Neural progenitor cell (in vitro differentiated cells): ENCODE measurements around the gene MAD1L1. TPM values are rescaled to one million over a fixed set of nuclear protein-coding genes. Genes with fewer than 3 reads are reported as not detected.
A peak's percentile ranks its signal among the peaks of the same experiment; 100 is the strongest.

Source experiments
- DNase-seq: peaks from one replicate; pipeline ENCODE4 v3.0.0-alpha.2; 2016; ENCODE audit warnings: low spot score
- H2AFZ ChIP-seq: fragments of 200-600 bp; sonication (generic); replicated peaks from 2 replicates; pipeline ENCODE4 v1.6.1; 2016; ENCODE audit warnings: antibody characterized with exemption
- H3F3A ChIP-seq: fragments of 200-600 bp; sonication (generic); 2 replicates; pipeline ENCODE4 v1.6.1; 2016; ENCODE audit warnings: antibody characterized with exemption, low read depth
- H3K27ac ChIP-seq: fragments of 200-600 bp; sonication (generic); 2 replicates; pipeline ENCODE4 v1.5.1; 2016; ENCODE audit warnings: mild to moderate bottlenecking
- H3K27me3 ChIP-seq: fragments of 200-600 bp; sonication (generic); 2 replicates; pipeline ENCODE4 v1.6.1; 2016; ENCODE audit warnings: mild to moderate bottlenecking, moderate library complexity
- H3K36me3 ChIP-seq: fragments of 200-600 bp; sonication (generic); 2 replicates; pipeline ENCODE4 v1.5.1; 2016
- H3K4me1 ChIP-seq: fragments of 200-600 bp; sonication (generic); 2 replicates; pipeline ENCODE4 v1.6.1; 2016; ENCODE audit warnings: mixed run types
- H3K4me2 ChIP-seq: fragments of 200-600 bp; sonication (generic); 2 replicates; pipeline ENCODE4 v1.6.1; 2016
- H3K4me3 ChIP-seq: fragments of 200-600 bp; sonication (generic); 2 replicates; pipeline ENCODE4 v1.5.1; 2016
- H3K79me2 ChIP-seq: fragments of 200-600 bp; sonication (generic); 2 replicates; pipeline ENCODE4 v1.6.1; 2016; ENCODE audit warnings: low read depth
- H3K9ac ChIP-seq: fragments of 200-600 bp; sonication (generic); 2 replicates; pipeline ENCODE4 v1.6.1; 2016
- H3K9me3 ChIP-seq: fragments of 200-600 bp; sonication (generic); 2 replicates; pipeline ENCODE4 v1.5.1; 2016; ENCODE audit warnings: low read depth
- H4K20me1 ChIP-seq: fragments of 200-600 bp; sonication (generic); 2 replicates; pipeline ENCODE4 v1.6.1; 2016; ENCODE audit warnings: low read depth
- H3K27ac Mint-ChIP-seq: 3 replicates; pipeline ENCODE4 v1.8.0; 2021; ENCODE audit warnings: mixed read lengths
- H3K27me3 Mint-ChIP-seq: 2 replicates; pipeline ENCODE4 v1.8.0; 2022; ENCODE audit warnings: low read depth, mild to moderate bottlenecking, inconsistent platforms, moderate library complexity, mixed read lengths; ENCODE audit not compliant: insufficient read depth
- H3K36me3 Mint-ChIP-seq: 3 replicates; pipeline ENCODE4 v1.8.0; 2021; ENCODE audit warnings: mixed read lengths
- H3K4me1 Mint-ChIP-seq: 3 replicates; pipeline ENCODE4 v1.8.0; 2021; ENCODE audit warnings: mixed read lengths
- H3K4me3 Mint-ChIP-seq: 3 replicates; pipeline ENCODE4 v1.8.0; 2021; ENCODE audit warnings: mild to moderate bottlenecking, moderate library complexity, mixed read lengths
- H3K9me3 Mint-ChIP-seq: 3 replicates; pipeline ENCODE4 v1.8.0; 2020; ENCODE audit warnings: mixed read lengths
- EZH2 ChIP-seq: fragments of 200-600 bp; sonication (generic); IDR thresholded peaks from 2 replicates; pipeline ENCODE4 v1.6.1; 2017; ENCODE audit warnings: antibody characterized with exemption, mild to moderate bottlenecking, moderate library complexity
- EZH2phosphoT487 ChIP-seq: fragments of 200-600 bp; sonication (generic); IDR thresholded peaks from 2 replicates; pipeline ENCODE4 v1.6.1; 2017; ENCODE audit warnings: antibody characterized with exemption
- total RNA-seq: library from RNA; depleted of rRNA; stranded (reverse); fragments of >200 nt; gene quantifications from 2 replicates; pipeline ENCODE4 v1.2.3, GENCODE V29; 2015; ENCODE audit warnings: low replicate concordance
- TF ChIP-seq, protein P1 (sequence below): fragments of 200-600 bp; sonication (generic); IDR thresholded peaks from 2 replicates; pipeline ENCODE4 v1.5.1; 2017; ENCODE audit warnings: antibody characterized with exemption, mild to moderate bottlenecking

The MAD1L1 gene
- total RNA-seq, 1 donor from 2014 or later = 23.7 TPM

DNA sequence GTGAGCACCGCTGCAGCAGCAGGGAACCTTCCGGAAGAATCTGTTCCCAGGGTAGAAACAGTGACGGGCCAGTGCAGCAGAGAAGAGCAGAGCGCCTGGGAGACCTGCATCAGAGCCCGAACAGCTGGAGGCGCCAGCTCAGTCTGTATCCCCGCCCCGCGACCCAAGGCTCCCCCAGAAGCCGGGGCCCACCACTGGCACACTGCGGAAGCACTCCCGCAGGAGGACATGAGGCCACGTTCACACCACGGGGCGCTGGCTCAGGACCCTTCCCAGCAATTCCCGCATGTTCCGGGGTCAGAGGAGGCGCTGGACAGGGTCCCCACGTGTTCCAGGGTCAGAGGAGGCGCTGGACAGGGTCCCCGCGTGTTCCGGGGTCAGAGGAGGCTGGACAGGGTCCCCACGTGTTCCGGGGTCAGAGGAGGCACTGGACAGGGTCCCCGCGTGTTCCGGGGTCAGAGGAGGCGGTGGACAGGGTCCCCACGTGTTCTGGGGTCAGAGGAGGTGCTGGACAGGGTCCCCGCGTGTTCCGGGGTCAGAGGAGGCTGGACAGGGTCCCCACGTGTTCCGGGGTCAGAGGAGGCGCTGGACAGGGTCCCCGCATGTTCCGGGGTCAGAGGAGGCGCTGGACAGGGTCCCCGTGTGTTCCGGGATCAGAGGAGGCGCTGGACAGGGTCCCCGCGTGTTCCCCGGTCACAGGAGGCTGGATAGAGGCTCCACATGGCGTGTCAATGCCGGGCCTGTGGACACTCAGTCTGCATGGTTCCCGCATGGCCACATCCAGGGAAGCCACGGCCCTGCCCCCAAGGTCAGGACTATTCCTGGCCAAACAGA lies 117.6 kb downstream of the MAD1L1 start:
- H3F3A ChIP-seq = no peaks in the 10 kb centered on the region
- no peaks in the 10 kb centered on the region for H3K27me3 ChIP-seq
- peaks cover 20% of the 10 kb centered on the region for H3K4me1 ChIP-seq
- Mint-ChIP-seq H3K9me3 (no peaks in the 10 kb centered on the region), H3K4me3 (no peak overlapping the region), H3K27me3 (peaks cover 8% of the 10 kb centered on the region), H3K4me1 (peaks cover 46% of the 10 kb centered on the region), H3K27ac (no peak overlapping the region), H3K36me3 (peaks cover 8% of the 10 kb centered on the region)
- no peak for DNase-seq
- H3K9ac ChIP-seq = no peak overlapping the region
- H2AFZ ChIP-seq = no peak overlapping the region
- no peaks in the 10 kb centered on the region for H3K79me2 ChIP-seq
- H4K20me1 ChIP-seq = peaks cover 6% of the 10 kb centered on the region
- H3K4me2 ChIP-seq = no peak overlapping the region
- TF ChIP-seq EZH2 (no peak), EZH2phosphoT487 (no peak)
- TF ChIP-seq, protein P1, sequence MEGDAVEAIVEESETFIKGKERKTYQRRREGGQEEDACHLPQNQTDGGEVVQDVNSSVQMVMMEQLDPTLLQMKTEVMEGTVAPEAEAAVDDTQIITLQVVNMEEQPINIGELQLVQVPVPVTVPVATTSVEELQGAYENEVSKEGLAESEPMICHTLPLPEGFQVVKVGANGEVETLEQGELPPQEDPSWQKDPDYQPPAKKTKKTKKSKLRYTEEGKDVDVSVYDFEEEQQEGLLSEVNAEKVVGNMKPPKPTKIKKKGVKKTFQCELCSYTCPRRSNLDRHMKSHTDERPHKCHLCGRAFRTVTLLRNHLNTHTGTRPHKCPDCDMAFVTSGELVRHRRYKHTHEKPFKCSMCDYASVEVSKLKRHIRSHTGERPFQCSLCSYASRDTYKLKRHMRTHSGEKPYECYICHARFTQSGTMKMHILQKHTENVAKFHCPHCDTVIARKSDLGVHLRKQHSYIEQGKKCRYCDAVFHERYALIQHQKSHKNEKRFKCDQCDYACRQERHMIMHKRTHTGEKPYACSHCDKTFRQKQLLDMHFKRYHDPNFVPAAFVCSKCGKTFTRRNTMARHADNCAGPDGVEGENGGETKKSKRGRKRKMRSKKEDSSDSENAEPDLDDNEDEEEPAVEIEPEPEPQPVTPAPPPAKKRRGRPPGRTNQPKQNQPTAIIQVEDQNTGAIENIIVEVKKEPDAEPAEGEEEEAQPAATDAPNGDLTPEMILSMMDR = no peak
- no peak overlapping the region for H3K27ac ChIP-seq
- no peaks in the 10 kb centered on the region for H3K9me3 ChIP-seq
- H3K36me3 ChIP-seq = no peaks in the 10 kb centered on the region
- no peak overlapping the region for H3K4me3 ChIP-seq

DNA sequence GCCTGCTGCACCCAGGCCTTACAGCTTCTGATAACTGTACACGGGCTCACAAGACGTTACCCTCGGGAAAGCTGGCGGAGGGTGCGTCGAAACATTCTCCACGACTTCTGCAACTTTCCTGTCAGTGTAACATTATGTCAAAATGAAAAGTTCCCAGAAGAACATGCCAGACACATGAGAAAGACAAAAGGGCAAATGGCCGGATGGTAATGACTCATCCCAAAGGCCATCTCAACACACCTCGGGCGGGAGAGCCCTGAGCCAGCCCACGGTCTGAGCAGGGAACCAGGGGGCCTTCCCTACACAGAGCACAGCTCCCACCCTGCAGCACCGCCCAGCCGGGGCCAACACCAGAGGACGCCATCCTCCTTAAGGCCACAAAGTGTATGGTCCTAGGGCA lies 118.7 kb downstream of the MAD1L1 start:
- Mint-ChIP-seq H3K4me3 (no peak overlapping the region), H3K27me3 (peaks cover 8% of the 10 kb centered on the region), H3K27ac (no peak overlapping the region), H3K4me1 (peaks cover 49% of the 10 kb centered on the region), H3K36me3 (peaks cover 8% of the 10 kb centered on the region), H3K9me3 (no peaks in the 10 kb centered on the region)
- Histone ChIP-seq H4K20me1 (peaks cover 10% of the 10 kb centered on the region), H3K27me3 (no peaks in the 10 kb centered on the region), H3K27ac (no peak overlapping the region), H3K4me2 (no peak overlapping the region), H3K36me3 (no peaks in the 10 kb centered on the region), H3K4me3 (no peak overlapping the region), H3K9ac (no peak overlapping the region), H3K9me3 (no peaks in the 10 kb centered on the region), H3F3A (peaks cover 10% of the 10 kb centered on the region), H3K79me2 (no peaks in the 10 kb centered on the region), H3K4me1 (peaks cover 31% of the 10 kb centered on the region), H2AFZ (no peak overlapping the region)
- TF ChIP-seq EZH2phosphoT487 (no peak), EZH2 (no peak)
- TF ChIP-seq, protein P1 = no peak
- DNase-seq = no peak

DNA sequence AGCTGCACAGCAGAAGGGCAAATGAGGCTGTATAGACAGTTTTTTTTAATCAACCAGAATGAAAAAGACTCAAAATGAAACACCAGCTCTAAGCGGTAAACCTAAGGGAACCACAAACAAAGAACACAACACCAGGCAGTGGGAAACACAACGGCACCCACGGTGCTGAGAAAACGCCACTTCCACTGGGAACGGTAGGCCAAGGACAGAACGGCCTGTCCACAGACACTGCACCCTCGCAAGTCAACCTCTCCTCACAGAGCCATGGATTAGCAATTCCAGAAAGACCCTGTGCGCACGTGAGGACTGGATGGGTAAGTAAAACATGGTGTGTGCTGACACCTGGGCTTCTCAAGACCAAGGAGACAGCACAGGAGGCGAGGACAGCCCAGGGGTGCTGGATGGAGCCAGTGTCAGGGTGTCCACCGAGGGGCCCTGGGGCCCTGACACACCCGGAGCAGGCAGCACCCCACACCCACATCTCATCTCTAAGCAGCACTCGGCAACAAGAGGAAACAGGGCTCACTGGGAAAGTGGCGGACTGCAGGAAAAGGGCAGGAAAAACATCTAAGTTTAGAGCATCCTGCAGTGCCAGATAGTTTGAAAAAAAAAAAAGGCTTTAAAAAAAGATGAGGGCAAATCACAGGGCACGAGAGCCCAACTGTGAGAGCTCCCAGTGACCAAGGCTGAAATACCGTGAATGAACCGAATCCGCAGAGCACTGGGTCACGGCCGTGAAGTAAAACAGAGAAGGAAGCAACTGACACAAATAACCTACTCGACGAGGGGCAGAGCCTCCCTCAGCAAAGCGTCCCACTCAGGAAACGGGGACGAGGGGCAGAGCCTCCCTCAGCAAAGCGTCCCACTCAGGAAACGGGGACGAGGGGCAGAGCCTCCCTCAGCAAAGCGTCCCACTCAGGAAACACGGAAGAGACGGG lies 120.2 kb downstream of the MAD1L1 start:
- no peak overlapping the region for H3K4me3 ChIP-seq
- H3K4me3 Mint-ChIP-seq = no peak overlapping the region
- no peak overlapping the region for H3K9ac ChIP-seq
- peaks cover 8% of the 10 kb centered on the region for H3K27me3 Mint-ChIP-seq
- DNase-seq = no peak
- no peaks in the 10 kb centered on the region for H3K27me3 ChIP-seq
- no peak overlapping the region for H2AFZ ChIP-seq
- H3K4me2 ChIP-seq = no peak overlapping the region
- H3K4me1 ChIP-seq = peaks cover 47% of the 10 kb centered on the region
- no peaks in the 10 kb centered on the region for H3K36me3 ChIP-seq
- H3K9me3 ChIP-seq = no peaks in the 10 kb centered on the region
- peaks cover 23% of the 10 kb centered on the region for H4K20me1 ChIP-seq
- H3K4me1 Mint-ChIP-seq = peaks cover 62% of the 10 kb centered on the region
- no peaks in the 10 kb centered on the region for H3K9me3 Mint-ChIP-seq
- no peak overlapping the region for H3K27ac ChIP-seq
- peaks cover 8% of the 10 kb centered on the region for H3K36me3 Mint-ChIP-seq
- TF ChIP-seq EZH2 (no peak), EZH2phosphoT487 (no peak)
- TF ChIP-seq, protein P1 = no peak
- peaks cover 25% of the 10 kb centered on the region for H3F3A ChIP-seq
- no peaks in the 10 kb centered on the region for H3K79me2 ChIP-seq
- H3K27ac Mint-ChIP-seq = peak overlapping the region; percentile 86
